DMS114 treated with DMSO at 0.1 percent for 48 hours (cell line): ENCODE data around the gene ANKRD63.
A peak's percentile ranks its signal among the peaks of the same experiment; 100 is the strongest.

Experiments used
- DNase-seq: peaks from one replicate; lab custom pipeline; 2025; ENCODE audit not compliant: unreplicated experiment; lab: John Stamatoyannopoulos, UW

Gene ANKRD63

GRCh38 chr15:40279437-40280141 is 3.3 kb downstream of the ANKRD63 start:
- DNase-seq: peak; percentile 40

- no peak for DNase-seq
Measured at GRCh38 chr15:40278026-40278425, 4.8 kb downstream of the ANKRD63 start.

GRCh38 chr15:40277471-40277870 is 5.4 kb downstream of the ANKRD63 start:
- no peak for DNase-seq

GRCh38 chr15:40276927-40277326 is 5.9 kb downstream of the ANKRD63 start:
- DNase-seq: no peak

- DNase-seq: no peak
Measured at GRCh38 chr15:40275954-40276353, 6.9 kb downstream of the ANKRD63 start.

DNA sequence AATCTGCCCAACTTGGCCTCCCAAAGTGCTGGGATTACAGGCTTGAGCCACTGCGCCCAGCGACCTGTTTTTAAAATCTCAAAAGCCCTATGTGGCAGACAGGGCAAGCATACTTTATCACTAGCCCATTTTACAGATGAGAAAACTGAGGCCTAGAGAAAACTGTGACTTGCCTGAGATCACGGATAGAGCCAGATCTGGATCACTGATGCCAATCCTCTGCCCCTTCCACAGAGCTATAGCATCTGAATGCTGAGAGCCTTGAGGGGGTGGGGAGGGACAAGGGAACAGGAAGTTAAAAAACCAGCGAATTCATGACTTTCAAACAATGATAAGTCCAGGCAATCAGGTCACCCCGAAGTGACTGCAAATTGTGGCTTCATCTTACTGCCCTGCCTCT is 7.3 kb downstream of the ANKRD63 start:
- no peak for DNase-seq

- peak; percentile 77 for DNase-seq
Measured at GRCh38 chr15:40274350-40275274, 8.3 kb downstream of the ANKRD63 start.

DNA sequence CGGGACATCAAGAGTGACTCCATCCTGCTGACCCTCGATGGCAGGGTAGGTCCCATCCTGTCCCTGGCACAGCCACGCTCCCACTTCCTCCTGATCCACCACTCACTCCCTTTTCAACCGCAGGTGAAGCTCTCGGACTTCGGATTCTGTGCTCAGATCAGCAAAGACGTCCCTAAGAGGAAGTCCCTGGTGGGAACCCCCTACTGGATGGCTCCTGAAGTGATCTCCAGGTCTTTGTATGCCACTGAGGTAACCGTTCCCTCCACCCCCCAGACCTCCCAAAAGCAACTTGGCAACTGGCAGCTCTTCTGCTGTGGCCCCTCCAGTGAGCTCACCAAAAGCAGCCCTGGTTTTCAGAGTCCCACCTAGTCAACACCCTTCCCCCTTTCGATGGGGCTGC is 9.4 kb downstream of the ANKRD63 start:
- DNase-seq: no peak

DNA sequence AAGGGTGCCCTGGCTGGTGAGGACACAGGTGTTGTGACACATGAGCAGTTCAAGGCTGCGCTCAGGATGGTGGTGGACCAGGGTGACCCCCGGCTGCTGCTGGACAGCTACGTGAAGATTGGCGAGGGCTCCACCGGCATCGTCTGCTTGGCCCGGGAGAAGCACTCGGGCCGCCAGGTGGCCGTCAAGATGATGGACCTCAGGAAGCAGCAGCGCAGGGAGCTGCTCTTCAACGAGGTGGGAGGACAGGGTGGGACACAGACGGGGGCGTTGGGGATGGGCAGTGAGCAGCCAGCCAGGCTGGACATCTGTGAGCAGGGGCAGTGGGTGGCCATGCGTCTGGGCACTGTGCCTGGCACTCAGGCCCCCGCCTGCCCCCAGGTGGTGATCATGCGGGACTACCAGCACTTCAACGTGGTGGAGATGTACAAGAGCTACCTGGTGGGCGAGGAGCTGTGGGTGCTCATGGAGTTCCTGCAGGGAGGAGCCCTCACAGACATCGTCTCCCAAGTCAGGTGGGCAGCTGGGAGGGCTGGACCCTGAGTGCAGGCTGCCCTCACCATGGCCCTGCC is 10.3 kb downstream of the ANKRD63 start:
- no peak for DNase-seq

DNA sequence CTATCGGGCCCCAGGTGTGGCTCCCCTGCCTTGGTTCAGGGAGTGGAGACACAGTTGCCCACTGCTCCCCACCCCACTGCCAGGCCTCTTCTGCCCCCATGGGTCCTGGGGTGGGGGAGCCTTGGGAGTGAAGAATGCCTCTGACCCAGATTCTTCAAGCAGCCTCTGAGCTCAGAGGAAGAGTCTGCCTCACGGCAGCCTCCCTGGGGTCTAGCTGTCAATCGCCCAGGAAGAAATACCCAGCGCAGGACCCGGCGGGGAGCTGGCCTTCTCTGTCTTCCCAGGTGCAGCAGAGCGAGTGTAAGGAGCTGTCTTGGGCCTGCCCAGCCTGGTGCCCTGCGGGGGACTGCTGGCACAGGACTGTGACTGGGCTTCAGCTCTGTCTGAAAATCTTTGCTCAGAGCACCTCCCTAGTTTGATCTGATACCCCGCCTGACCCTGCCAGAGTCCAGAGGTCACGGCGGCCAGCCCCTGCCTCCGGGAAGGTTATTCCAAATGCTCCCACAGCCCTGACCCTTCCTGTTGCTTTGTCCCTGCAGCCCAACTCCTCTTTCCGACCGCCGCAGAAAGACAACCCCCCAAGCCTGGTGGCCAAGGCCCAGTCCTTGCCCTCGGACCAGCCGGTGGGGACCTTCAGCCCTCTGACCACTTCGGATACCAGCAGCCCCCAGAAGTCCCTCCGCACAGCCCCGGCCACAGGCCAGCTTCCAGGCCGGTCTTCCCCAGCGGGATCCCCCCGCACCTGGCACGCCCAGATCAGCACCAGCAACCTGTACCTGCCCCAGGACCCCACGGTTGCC is 11.0 kb downstream of the ANKRD63 start:
- DNase-seq: no peak

DNA sequence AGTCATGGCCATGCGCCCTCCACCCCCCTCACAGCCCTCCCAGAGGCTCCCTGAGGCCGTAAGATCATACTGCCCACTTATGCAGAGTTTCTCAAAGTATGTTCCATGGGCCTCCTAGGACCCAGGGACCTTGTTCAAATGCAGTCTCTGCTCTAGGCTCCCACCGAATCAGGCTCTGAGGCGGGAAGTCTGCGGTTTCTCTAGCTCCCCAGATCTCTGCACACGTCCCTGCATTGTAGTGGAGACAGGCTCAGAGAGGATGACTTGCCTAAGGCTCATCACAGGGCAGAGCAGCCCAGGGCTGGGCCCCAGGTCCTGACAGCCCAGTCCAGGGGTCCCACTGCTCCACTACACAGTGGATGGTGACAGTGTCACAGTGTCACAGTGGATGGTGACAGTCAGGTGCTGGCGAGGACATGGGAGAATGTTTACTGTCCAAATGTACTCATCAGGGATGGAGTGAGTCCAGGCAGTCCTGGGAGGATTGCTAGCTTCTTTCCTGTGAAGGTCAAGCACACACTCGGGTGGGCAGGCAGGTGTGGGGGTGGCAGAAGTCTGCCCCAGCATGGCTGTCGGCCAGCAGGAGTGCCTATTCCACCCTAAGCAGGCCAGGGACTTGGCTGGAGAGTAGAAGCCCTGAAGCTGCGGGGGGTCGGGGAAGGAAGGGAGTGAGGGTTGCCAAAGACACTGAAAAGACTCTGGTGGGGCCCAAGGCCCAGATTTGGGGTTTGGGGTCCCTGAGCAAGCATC is 12.4 kb downstream of the ANKRD63 start:
- DNase-seq: no peak

DNA sequence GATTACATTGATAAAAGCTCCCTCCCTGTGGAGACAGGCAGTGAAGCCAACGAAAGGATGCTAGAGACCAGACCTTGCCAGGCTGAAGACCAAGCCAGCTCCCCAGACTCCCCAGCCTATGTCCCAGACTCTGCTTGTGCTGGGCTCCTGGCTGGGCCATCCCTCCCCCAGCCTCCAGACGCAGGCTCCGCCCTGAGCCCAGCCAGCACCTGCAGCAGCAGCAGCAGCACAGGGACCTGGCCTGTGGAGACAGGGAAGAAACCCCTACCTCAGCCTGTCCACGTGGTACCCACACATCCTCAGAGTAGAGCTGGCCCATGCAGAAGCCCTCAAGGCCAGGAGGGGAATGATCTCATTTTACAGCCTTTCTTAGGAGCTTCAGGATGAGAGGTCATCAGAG is 13.3 kb downstream of the ANKRD63 start:
- no peak for DNase-seq

GRCh38 chr15:40267670-40268069 is 15.2 kb downstream of the ANKRD63 start:
- DNase-seq: no peak

GRCh38 chr15:40266828-40267304 is 16.0 kb downstream of the ANKRD63 start:
- DNase-seq: no peak

GRCh38 chr15:40265875-40266274 is 17.0 kb downstream of the ANKRD63 start:
- no peak for DNase-seq

- no peak for DNase-seq
Measured at GRCh38 chr15:40265355-40265754, 17.5 kb downstream of the ANKRD63 start.

- DNase-seq: no peak
Measured at GRCh38 chr15:40264321-40265153, 18.3 kb downstream of the ANKRD63 start.

DNA sequence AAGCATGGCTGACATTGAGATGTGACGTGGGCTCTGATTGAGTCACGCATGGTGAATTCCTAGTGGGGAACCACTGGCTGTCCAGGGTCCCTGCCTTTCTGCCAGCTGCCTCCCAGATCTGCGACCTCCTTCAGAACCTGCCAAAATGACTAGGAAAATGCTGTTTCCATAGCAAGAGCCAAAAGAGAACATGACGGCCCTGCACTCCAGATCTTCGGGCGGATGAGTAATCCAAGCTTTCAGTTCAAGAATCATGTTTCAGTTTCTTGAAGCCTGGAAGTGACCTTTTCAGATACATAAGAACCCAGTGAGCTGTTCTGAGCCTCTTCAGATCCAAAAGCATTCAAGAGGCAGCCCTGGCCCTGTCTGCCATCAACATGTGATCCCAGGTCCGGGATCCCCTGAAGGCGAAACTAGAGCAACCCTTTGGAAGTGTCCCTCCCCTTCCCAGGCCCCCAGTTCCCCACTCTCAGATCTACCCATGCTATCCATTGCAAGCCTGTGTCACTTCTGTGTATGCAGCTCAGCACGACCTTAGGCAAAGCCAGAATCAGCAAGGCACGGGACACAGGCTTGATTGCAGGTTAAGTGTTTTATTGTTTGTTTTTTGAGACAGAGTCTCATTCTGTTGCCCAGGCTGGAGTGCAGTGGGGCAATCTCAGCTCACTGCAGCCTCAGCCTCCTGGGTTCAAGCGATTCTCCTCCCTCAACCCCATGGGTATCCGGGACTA is 19.7 kb downstream of the ANKRD63 start:
- no peak for DNase-seq

DNA sequence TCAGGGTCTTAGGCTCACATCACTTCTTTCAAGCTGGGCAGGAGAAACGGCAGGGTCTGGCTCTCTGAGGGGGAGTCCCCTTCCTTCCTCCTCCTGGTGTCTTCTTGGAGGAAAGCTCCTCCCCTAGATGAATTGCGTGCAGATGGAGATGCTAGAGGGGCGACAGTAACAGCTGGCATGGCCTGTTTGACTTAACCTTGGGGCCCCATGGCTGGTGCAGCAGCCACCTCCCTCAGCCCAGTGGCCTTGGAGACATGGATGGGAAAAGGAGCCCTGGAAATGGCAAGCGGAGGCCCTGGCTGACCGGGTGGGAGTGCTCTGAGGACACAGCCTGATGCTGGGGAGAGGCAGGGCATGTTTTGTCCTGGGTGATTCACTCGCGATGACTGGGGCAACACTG is 23.8 kb downstream of the ANKRD63 start:
- DNase-seq: no peak
